NB4 (cell line): ENCODE measurements around the gene PRDX5.
A peak's percentile ranks its signal among the peaks of the same experiment; 100 is the strongest.

Experiments
- DNase-seq: peaks from one replicate; pipeline ENCODE4 v3.0.0; 2010; ENCODE audit warnings: low read depth
- H3K4me3 ChIP-seq: one replicate; pipeline ENCODE4 v1.5.1; 2011; ENCODE audit warnings: mild to moderate bottlenecking, low read depth, low read length, moderate library complexity
- MYC ChIP-seq: IDR thresholded peaks from 2 replicates; pipeline ENCODE4 v1.6.1; 2011; ENCODE audit warnings: low read depth, low read length
- POLR2A ChIP-seq: IDR thresholded peaks from 2 replicates; pipeline ENCODE4 v1.6.1; 2011; ENCODE audit warnings: mild to moderate bottlenecking; ENCODE audit not compliant: insufficient read length; ENCODE audit errors: extremely low read depth
- TF ChIP-seq, protein P1 (sequence below): IDR thresholded peaks from 2 replicates; pipeline ENCODE4 v1.6.1; 2011; ENCODE audit warnings: low read depth, low read length
- TF ChIP-seq, protein P2 (sequence below): IDR thresholded peaks from one replicate; pipeline ENCODE4 v1.5.1; 2012; ENCODE audit warnings: low read depth, low read length

The PRDX5 gene

DNA sequence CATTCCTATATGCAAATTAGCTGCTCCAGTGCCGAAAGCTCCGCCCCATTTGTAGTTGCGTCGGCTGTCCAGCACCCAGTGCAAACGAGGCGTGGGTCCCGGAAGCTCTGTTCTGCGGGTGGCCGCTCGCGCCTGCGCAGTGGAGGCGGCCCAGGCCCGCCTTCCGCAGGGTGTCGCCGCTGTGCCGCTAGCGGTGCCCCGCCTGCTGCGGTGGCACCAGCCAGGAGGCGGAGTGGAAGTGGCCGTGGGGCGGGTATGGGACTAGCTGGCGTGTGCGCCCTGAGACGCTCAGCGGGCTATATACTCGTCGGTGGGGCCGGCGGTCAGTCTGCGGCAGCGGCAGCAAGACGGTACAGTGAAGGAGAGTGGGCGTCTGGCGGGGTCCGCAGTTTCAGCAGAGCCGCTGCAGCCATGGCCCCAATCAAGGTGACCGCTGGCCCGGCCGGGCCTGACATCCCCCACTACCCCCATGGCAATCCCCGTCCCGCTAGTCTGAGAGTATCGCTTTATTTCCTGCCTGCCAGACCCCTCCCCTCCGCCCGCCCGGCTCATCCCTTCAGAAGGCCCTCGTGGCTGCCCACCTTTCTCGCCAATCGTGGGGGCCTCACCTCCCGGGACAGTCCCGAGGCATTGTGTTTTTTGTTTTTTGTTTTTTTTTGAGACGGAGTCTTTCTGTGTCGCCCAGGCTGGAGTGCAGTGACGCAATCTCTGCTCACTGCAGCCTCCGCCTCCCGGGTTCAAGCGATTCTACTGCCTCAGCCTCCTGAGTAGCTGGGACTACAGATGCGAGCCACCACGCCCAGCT lies at the start of gene PRDX5:
TSS of gene PRDX5 (plus strand) at position 161 of the 805 bp plus-strand sequence. CDS start at position 256, 95 bp downstream.
- DNase-seq: peak; percentile 99
- H3K4me3 ChIP-seq: peak within 1 kb of the TSS; percentile 79
- TF ChIP-seq MYC (peak; percentile 91), POLR2A (peak; percentile 77)
- TF ChIP-seq, protein P1, sequence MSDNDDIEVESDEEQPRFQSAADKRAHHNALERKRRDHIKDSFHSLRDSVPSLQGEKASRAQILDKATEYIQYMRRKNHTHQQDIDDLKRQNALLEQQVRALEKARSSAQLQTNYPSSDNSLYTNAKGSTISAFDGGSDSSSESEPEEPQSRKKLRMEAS: peak; percentile 89
- TF ChIP-seq, protein P2, sequence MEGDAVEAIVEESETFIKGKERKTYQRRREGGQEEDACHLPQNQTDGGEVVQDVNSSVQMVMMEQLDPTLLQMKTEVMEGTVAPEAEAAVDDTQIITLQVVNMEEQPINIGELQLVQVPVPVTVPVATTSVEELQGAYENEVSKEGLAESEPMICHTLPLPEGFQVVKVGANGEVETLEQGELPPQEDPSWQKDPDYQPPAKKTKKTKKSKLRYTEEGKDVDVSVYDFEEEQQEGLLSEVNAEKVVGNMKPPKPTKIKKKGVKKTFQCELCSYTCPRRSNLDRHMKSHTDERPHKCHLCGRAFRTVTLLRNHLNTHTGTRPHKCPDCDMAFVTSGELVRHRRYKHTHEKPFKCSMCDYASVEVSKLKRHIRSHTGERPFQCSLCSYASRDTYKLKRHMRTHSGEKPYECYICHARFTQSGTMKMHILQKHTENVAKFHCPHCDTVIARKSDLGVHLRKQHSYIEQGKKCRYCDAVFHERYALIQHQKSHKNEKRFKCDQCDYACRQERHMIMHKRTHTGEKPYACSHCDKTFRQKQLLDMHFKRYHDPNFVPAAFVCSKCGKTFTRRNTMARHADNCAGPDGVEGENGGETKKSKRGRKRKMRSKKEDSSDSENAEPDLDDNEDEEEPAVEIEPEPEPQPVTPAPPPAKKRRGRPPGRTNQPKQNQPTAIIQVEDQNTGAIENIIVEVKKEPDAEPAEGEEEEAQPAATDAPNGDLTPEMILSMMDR: peak; percentile 15

DNA sequence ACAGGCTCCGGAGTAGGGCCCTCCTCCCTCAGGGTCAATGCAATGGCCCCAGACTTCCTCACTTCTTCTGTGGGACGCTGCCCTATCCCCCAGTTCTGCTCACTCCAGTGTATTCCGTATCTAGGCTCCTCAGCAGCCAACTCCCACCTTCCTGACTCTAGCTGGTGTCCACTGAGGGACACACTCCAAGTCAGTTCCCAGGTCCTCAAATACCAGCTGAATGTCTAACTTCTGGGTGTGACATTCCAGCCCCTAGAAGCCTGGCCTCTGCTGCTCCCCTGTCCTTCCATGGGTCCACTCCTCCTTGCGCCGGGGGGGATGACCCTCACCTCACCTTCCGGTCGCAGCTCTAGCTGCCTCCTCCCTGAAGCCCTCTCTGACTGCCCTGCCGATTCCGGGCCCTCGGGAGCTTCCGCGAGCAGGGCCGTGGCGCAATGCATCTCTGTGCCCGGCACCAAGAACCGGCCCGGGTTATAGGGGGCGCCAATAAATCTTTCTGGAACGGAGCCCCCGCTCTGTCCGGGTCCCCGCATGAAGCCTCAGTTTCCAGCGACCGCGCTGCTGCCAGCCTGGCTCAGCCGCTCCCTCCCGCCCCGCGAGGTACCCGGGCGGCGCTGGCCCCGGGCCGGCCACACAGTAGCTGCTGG lies 48.9 kb upstream of the PRDX5 start:
- peak; percentile 73 for DNase-seq

DNA sequence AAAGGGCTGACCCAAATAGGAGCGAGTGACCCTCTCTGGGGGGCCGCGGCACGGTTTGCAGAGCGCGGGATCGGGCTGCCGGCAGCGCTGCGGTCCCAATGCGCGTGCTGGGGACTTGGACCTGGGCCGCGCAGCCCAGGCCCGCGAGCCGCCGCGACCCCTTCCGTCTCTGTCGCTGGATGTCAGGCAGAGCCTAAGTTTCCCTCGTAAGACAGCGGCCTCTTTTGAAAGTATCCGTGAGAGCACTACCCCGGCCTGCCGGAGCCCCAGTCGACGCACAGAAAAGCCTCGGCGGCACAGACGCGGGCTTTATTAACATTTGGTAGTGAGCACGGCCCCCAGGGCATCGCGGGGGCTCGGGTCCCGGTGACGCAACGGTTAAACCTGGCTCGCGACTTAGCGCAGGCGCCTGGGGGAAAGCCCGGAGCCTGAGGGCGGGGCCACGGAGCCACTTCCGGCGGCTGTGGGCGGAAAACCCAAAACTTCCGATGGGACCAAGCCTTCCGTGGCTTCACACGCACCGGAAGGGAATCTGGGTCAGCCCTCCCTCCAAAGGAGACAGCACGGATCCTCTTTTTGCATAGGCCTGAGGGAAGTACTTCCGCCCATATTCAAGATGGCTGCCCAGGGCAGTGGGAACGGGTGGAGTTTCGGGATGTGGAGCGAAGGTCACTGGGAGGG lies 48.2 kb upstream of the PRDX5 start:
- peak overlapping the region; percentile 97 for H3K4me3 ChIP-seq
- DNase-seq: peak; percentile 100
- TF ChIP-seq, protein P1: no peak
- TF ChIP-seq, protein P2: no peak
- TF ChIP-seq POLR2A (peak; percentile 68), MYC (peak; percentile 39; the same call in 1 of the 2 replicates)

More for the DNA sequence above, 48.9 kb upstream of the PRDX5 start:
- TF ChIP-seq, protein P1: no peak
- no peak for TF ChIP-seq MYC
- TF ChIP-seq, protein P2: no peak
- peak; percentile 7 for TF ChIP-seq POLR2A
- H3K4me3 ChIP-seq: peak overlapping the region; percentile 72

DNA sequence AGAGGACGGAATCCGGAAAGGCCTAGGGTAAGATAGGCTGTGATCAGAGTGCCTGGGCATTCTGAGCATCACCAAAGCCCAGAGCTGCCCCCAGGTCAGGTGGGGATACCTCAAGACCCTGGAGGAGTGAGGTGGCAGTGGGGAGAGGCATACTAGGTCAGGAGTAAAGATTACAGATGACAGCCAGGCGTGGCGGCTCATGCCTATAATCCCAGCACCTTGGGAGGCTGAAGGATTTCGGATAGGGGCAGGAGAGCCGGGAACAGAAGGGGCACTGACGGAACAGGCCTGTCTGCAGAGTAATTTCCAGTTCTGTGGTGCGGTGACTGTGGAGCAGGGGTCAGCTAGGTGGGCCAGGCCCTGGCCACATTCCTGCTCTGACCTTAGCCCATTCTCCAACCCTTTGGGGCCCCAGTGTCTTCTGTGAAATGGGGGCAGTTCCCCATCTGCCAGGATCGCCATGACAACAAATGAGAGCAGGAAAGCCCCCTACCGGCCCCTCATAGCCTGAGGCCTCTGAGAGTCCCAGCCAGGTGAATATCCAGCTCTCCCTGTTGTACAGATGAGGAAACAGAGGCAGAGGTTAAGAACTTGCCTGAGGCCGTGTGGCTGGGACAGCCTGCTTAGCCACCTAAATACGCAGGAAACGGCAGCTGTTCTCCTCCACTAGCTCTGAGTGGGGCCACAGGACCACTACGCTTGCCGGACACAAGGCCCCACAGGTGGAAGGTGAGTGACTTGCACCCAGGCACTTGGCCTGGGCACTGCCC lies 42.7 kb upstream of the PRDX5 start:
- no peak overlapping the region for H3K4me3 ChIP-seq
- TF ChIP-seq, protein P1: no peak
- TF ChIP-seq, protein P2: no peak
- no peak for TF ChIP-seq MYC
- no peak for TF ChIP-seq POLR2A
- no peak for DNase-seq

DNA sequence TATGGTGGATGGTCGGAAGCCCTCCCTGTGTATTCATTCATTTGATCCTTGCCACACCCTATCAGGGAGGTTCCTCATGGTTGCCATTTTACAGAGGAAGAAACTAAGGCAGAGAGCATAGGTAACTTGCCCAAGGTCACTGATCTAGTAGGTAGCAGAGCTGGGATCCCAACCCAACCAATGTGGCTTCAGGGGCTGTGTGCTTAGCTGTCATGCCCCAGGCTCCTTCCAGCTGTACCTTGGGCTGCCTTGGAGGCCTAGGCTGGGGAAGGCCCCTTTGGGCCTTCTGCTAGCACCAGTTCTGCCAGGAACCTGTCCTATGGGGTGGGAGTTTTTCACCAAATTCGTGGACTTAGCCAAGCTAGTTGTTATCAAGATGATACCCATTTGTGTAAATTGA lies 42.1 kb upstream of the PRDX5 start:
- no peak for DNase-seq
- no peak overlapping the region for H3K4me3 ChIP-seq
- TF ChIP-seq, protein P1: no peak
- TF ChIP-seq MYC (no peak), POLR2A (no peak)
- TF ChIP-seq, protein P2: no peak
